Measurements from ENCODE around the gene CSNK2B. TPM values are rescaled to one million over a fixed set of nuclear protein-coding genes. Genes with fewer than 3 reads are reported as not detected.

Gene CSNK2B
- total and polyA plus RNA-seq, 9 donors, result 107 to 175 (median 137) TPM

DNA sequence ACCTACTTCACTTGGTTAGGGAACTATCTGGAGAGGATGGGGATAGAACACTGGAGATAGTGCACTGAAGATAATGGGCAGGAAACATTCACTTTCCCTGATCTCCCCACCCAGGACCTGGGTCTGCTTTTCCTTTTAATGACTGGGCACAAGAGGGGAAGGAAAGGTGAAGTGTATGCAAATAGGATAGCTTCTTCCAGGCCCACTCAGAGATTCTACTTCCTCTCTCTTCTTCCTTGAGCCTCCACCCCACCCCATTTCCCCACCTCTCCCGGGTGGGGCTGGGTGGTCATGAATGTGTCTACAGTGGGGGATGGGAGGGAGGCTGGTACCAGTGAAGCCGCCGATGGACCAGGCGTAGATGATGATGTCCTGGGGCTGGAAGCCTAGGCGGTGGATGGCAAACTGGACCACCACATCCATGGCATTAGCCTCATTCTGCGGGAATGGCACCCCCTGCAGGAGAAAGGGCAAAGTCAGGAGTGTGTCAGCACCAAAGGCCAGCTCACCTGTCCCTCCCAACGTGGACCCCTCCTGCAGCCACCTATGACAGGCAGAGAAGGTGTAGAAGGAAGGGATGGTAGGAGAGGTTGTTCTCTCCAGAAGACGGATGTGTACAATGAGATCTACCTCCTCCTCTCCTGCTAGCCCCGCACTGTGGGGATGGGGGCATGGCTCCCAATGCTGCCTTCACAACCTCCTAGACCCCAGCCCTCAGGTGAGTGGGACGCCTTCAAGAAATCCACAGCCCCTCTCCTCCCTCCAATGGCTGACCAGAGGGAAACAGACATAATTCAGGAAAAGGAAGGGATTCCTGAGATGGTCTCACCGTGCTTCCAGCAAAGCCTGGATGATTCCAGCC, 23.6 kb downstream of the CSNK2B start:
- no peak overlapping the region for H3K27ac ChIP-seq (ENCODE audit: low read length)
- WGBS (ENCODE audit: insufficient coverage), result 86% methylated on average over 4 of the region's 11 CpGs
- H3K4me1 ChIP-seq (ENCODE audit: control insufficient read depth, insufficient read depth, low read length), result no peaks in the 10 kb centered on the region
- H3K27me3 ChIP-seq (ENCODE audit: control insufficient read depth, insufficient read depth, low read length), result no peaks in the 10 kb centered on the region
- no peak for DNase-seq
- H3K4me3 ChIP-seq (ENCODE audit: low read length), result no peak overlapping the region
- peaks cover 83% of the 10 kb centered on the region for H3K36me3 ChIP-seq (ENCODE audit: control insufficient read depth, insufficient read depth, low read length)
- H3K9me3 ChIP-seq (replicated peaks; ENCODE audit: control insufficient read depth, low read depth, low read length), result no peaks in the 10 kb centered on the region

DNA sequence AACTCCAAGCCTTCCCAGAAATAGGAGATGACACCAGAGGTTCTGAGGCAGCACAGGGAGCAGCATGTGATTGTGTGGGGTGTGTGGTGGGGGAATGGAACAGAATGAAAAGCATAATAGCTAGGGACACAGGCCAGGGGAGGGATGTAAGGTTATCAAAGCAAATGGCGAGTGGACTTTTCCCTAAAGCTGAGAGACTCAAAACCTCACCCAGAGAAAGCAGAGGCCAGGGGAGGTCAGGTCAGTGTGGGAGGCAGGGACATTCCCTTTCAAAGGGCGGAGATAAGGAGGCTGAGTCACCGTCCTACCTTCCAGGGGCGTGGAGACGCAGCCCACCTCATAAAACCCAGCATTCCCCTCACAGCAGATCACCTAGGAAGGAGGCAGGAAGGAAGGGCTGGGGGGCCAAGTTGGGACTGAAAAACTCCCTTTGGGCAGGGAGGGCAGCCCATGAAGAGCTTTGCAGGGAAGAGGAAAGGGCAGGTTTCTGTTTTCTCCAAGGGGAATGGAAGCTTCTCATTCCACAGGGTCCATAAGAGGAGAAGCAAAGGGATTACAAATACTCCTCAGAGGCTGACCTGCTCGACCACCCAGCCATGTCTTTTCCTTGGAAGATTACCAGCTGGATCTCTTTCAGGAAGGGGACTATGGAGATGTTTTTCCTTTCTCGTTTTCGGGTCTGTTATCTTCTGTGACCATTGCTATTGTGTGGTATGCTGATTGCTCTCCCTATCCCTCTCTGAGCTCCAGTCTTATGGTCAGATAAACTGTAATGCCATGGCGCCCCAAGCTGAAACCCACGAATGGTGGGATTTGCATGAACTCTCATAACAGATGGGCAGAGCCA, 24.6 kb downstream of the CSNK2B start:
- whole genome bisulfite sequencing (ENCODE audit: insufficient coverage), result no CpG with 5 or more reads among the region's 10 CpGs
- DNase-seq, result no peak
- Histone ChIP-seq H3K36me3 (ENCODE audit: control insufficient read depth, insufficient read depth, low read length) (peaks cover 90% of the 10 kb centered on the region), H3K4me1 (ENCODE audit: control insufficient read depth, insufficient read depth, low read length) (no peaks in the 10 kb centered on the region), H3K9me3 (replicated peaks; ENCODE audit: control insufficient read depth, low read depth, low read length) (no peaks in the 10 kb centered on the region), H3K27ac (ENCODE audit: low read length) (no peak overlapping the region), H3K4me3 (ENCODE audit: low read length) (no peak overlapping the region), H3K27me3 (ENCODE audit: control insufficient read depth, insufficient read depth, low read length) (no peaks in the 10 kb centered on the region)

DNA sequence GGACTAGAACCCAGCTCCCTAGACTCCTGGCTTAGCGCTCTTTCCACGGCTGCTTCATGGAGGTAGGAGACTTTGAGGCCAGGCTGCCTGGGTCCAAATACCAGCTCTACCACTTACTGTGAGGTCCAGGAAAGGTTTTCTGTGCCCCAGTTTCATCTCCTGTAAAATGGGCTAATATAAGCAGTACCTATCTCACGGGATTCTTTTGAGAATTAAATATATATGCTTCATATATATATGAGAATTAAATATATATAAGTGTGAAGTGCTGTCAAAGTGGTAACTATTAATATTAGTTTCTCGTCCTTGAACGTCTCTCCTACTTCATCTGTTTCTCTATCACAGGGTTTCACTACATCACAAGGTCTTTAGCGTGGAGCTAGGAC, 25.2 kb downstream of the CSNK2B start:
- Histone ChIP-seq H3K27ac (ENCODE audit: low read length) (no peak overlapping the region), H3K27me3 (ENCODE audit: control insufficient read depth, insufficient read depth, low read length) (no peaks in the 10 kb centered on the region), H3K4me3 (ENCODE audit: low read length) (no peak overlapping the region), H3K36me3 (ENCODE audit: control insufficient read depth, insufficient read depth, low read length) (peaks cover 85% of the 10 kb centered on the region), H3K9me3 (replicated peaks; ENCODE audit: control insufficient read depth, low read depth, low read length) (no peaks in the 10 kb centered on the region), H3K4me1 (ENCODE audit: control insufficient read depth, insufficient read depth, low read length) (no peaks in the 10 kb centered on the region)
- 73% methylated on average over 2 of the region's 6 CpGs for WGBS (ENCODE audit: insufficient coverage)
- no peak for DNase-seq

DNA sequence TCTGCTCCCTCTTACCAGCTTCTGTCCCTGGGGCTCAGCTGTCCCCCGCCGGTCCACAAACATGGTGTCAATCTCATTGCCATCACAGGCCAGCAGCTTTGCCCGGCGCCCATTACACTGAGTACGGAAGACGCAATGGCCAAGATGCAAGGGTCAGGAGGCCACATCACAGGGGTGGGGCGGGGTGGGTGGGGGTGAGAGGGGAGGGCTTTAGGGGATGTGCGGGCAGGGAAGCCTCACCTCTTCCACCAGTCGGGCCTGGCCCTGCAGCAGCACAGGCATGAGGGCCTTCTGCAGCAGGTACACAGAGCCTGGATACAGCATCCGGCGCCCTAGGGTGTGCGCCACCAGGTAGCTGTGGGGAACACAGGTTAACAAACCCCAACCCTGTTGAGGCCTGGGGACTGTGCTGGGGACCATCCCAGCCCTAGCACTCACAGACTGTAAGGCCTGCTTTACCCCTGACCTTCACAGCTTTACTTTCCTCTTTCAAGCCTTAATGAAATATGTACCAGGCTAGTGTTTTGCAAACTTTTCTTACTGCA, 25.8 kb downstream of the CSNK2B start:
- no peaks in the 10 kb centered on the region for H3K9me3 ChIP-seq (replicated peaks; ENCODE audit: control insufficient read depth, low read depth, low read length)
- H3K4me1 ChIP-seq (ENCODE audit: control insufficient read depth, insufficient read depth, low read length), result no peaks in the 10 kb centered on the region
- DNase-seq, result no peak
- WGBS (ENCODE audit: insufficient coverage), result 95% methylated on average over 8 of the region's 12 CpGs
- no peak overlapping the region for H3K27ac ChIP-seq (ENCODE audit: low read length)
- H3K27me3 ChIP-seq (ENCODE audit: control insufficient read depth, insufficient read depth, low read length), result no peaks in the 10 kb centered on the region
- no peak overlapping the region for H3K4me3 ChIP-seq (ENCODE audit: low read length)
- H3K36me3 ChIP-seq (ENCODE audit: control insufficient read depth, insufficient read depth, low read length), result peaks cover 83% of the 10 kb centered on the region

DNA sequence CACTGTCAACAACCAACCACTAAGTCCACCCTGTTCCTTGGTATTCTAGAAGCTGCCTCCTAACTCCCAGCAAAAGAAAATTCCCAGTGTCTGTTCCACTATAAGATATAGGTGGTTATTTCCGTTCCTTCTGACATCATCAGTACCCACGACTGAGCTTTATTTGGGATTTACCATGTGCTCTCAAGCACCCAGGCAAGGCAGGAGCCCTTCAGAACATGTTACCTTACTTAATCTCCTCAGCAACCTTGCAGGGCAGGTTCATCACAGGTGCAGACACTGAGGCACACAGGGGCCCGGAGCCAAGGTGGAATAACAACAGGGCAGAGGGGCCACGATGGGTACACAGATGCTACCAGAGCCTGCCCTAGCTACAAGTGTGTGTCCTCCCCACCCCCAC, 26.5 kb downstream of the CSNK2B start:
- Histone ChIP-seq H3K27me3 (ENCODE audit: control insufficient read depth, insufficient read depth, low read length) (no peaks in the 10 kb centered on the region), H3K9me3 (replicated peaks; ENCODE audit: control insufficient read depth, low read depth, low read length) (no peaks in the 10 kb centered on the region), H3K4me1 (ENCODE audit: control insufficient read depth, insufficient read depth, low read length) (no peaks in the 10 kb centered on the region), H3K36me3 (ENCODE audit: control insufficient read depth, insufficient read depth, low read length) (peaks cover 82% of the 10 kb centered on the region), H3K4me3 (ENCODE audit: low read length) (no peak overlapping the region), H3K27ac (ENCODE audit: low read length) (no peak overlapping the region)
- no peak for DNase-seq
- 81% methylated on average over 2 of the region's 4 CpGs for WGBS (ENCODE audit: insufficient coverage)

DNA sequence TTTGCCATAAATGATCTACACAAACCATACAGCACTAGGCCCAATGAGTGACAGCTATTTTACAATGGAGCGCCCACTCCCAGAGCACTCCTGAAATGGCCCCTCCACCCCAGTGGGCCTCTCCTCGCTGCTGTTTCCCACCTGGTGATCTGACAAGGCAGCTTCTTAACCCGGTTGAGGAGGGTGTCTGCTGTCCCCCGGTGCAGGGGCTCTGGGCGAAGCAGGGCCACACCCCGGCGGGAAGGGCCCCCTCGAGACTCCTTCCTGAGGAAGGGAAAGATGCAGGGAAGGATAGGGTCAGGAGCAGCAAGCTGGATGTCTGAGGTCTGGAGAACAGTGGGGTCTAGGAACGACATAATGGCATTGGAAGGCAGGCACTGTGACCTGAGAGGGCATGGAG, 27.0 kb downstream of the CSNK2B start:
- Histone ChIP-seq H3K27ac (ENCODE audit: low read length) (no peak overlapping the region), H3K9me3 (replicated peaks; ENCODE audit: control insufficient read depth, low read depth, low read length) (no peaks in the 10 kb centered on the region), H3K4me3 (ENCODE audit: low read length) (no peak overlapping the region), H3K4me1 (ENCODE audit: control insufficient read depth, insufficient read depth, low read length) (no peaks in the 10 kb centered on the region), H3K36me3 (ENCODE audit: control insufficient read depth, insufficient read depth, low read length) (peaks cover 81% of the 10 kb centered on the region), H3K27me3 (ENCODE audit: control insufficient read depth, insufficient read depth, low read length) (no peaks in the 10 kb centered on the region)
- no peak for DNase-seq
- 97% methylated on average over 8 of the region's 9 CpGs for WGBS (ENCODE audit: insufficient coverage)

DNA sequence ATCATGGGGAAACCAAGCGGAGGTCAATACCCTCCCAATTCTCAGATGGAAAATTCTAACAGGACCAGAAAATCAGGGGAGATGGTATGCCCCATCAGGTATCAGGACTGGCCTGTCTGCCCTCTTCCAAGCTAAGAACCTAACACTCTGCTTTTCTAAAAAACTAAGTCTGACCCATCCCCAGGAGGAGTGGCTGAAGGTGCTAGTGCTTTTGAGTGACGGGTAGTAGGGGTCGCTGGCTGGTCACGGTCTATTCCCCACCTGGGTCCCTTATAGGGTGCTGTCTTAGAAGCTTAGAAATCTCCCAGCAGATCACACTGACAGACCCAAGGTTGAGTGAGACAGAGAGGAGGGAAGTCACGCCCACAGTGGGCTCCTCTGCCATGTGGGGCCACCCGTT, 27.7 kb downstream of the CSNK2B start:
- no peaks in the 10 kb centered on the region for H3K27me3 ChIP-seq (ENCODE audit: control insufficient read depth, insufficient read depth, low read length)
- DNase-seq, result no peak
- H3K4me3 ChIP-seq (ENCODE audit: low read length), result no peak overlapping the region
- 83% methylated on average over 2 of the region's 6 CpGs for WGBS (ENCODE audit: insufficient coverage)
- no peaks in the 10 kb centered on the region for H3K9me3 ChIP-seq (replicated peaks; ENCODE audit: control insufficient read depth, low read depth, low read length)
- no peak overlapping the region for H3K27ac ChIP-seq (ENCODE audit: low read length)
- H3K4me1 ChIP-seq (ENCODE audit: control insufficient read depth, insufficient read depth, low read length), result no peaks in the 10 kb centered on the region
- H3K36me3 ChIP-seq (ENCODE audit: control insufficient read depth, insufficient read depth, low read length), result peaks cover 75% of the 10 kb centered on the region

DNA sequence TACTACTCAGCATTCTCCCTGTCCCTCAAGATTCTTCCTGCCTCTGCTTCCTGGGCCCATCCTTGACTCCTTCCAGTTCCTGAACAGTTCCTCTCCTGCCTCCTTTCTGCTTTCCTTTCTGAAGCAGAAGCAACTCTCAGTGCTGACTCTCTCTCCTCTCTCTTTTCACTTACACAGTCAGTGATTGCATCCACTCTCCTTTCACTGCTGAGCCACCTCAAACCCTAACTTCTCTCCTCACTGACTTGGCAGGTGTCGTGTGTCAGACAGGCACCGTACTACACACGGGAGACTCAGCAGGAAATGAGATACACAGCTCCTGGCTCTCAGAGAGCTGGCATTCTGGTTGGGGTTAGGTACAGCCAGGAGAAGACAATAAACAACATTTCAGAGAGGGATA, 31.7 kb downstream of the CSNK2B start:
- peaks cover 15% of the 10 kb centered on the region for H3K4me1 ChIP-seq (ENCODE audit: control insufficient read depth, insufficient read depth, low read length)
- WGBS (ENCODE audit: insufficient coverage), result no CpG with 5 or more reads among the region's 3 CpGs
- peaks cover 59% of the 10 kb centered on the region for H3K36me3 ChIP-seq (ENCODE audit: control insufficient read depth, insufficient read depth, low read length)
- no peaks in the 10 kb centered on the region for H3K27me3 ChIP-seq (ENCODE audit: control insufficient read depth, insufficient read depth, low read length)
- H3K4me3 ChIP-seq (ENCODE audit: low read length), result no peak overlapping the region
- H3K9me3 ChIP-seq (replicated peaks; ENCODE audit: control insufficient read depth, low read depth, low read length), result no peaks in the 10 kb centered on the region
- no peak for DNase-seq
- no peak overlapping the region for H3K27ac ChIP-seq (ENCODE audit: low read length)

DNA sequence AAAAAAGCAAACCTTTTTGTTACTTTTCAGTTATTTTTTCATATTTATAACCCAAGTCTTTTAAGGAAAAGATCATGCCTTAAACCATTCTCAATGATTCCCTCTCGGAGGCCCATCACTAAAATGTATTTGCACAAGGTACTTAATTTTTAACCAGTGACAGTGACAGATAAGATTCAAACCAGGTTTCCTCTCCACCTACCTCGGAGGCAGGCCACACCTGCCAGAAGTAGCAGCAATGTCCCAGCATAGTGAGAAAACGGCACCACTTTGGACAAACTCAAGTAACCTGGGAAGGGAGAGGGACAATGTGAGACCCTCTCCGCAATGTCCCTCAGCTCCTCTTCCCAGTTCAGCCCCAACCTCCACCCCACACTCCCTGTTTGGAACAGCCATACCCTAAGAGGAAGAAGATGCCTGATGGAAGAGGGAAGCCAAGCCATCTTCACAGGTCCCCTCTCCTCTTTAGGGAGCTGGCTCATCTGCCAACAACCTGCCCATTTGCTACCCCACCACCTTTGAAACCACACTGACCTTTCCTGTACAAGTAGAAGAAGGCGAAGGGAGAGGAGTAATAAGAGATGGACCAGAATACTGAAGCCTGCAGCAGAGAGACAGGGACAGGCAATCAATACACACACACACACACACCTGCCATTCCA, 35.0 kb downstream of the CSNK2B start:
- WGBS (ENCODE audit: insufficient coverage), result 89% methylated on average over 1 of the region's 5 CpGs
- Histone ChIP-seq H3K36me3 (ENCODE audit: control insufficient read depth, insufficient read depth, low read length) (peaks cover 36% of the 10 kb centered on the region), H3K4me3 (ENCODE audit: low read length) (no peak overlapping the region), H3K9me3 (replicated peaks; ENCODE audit: control insufficient read depth, low read depth, low read length) (no peaks in the 10 kb centered on the region), H3K27me3 (ENCODE audit: control insufficient read depth, insufficient read depth, low read length) (no peaks in the 10 kb centered on the region), H3K27ac (ENCODE audit: low read length) (peak overlapping the region; percentile 96), H3K4me1 (ENCODE audit: control insufficient read depth, insufficient read depth, low read length) (peaks cover 20% of the 10 kb centered on the region)
- DNase-seq, result no peak
